Gastroesophageal sphincter (tissue), 4 donors: ENCODE measurements around the gene STK32B. TPM values are rescaled to one million over a fixed set of nuclear protein-coding genes. Genes with fewer than 3 reads are reported as not detected.

Experiments used
- ATAC-seq: fragments of 150-250 bp; one replicate; pipeline ENCODE4 v1.9.1; 2016; ENCODE audit warnings: mild to moderate bottlenecking, moderate library complexity
- H3K27ac ChIP-seq, 4 donors: fragments of 200-600 bp; sonication (generic) in 3 of 4; 1 replicate in 3 of 4; 2 replicates in 1 of 4; pipeline ENCODE4 v1.5.1; 2016 to 2019
- H3K27me3 ChIP-seq: fragments of 200-600 bp; sonication (generic); one replicate; pipeline ENCODE4 v1.5.1; 2019
- H3K36me3 ChIP-seq, 2 donors: fragments of 200-600 bp; sonication (generic); one replicate each; pipeline ENCODE4 v1.5.1; 2019; ENCODE audit warnings: control low read depth in 1 of 2
- H3K4me1 ChIP-seq, 3 donors: fragments of 200-600 bp; sonication (generic); 1 replicate in 2 of 3; 2 replicates in 1 of 3; pipeline ENCODE4 v1.5.1; 2016 to 2019; ENCODE audit warnings: control low read depth in 2 of 3
- H3K4me3 ChIP-seq, 2 donors: fragments of 200-600 bp; sonication (generic); one replicate each; pipeline ENCODE4 v1.5.1; 2019; ENCODE audit warnings: mild to moderate bottlenecking in 1 of 2, moderate library complexity in 1 of 2
- H3K9me3 ChIP-seq, 3 donors: fragments of 200-600 bp; sonication (generic); one replicate each; pipeline ENCODE4 v1.5.1; 2017 to 2019; ENCODE audit warnings: control low read depth in 2 of 3
- CTCF ChIP-seq, 4 experiments: fragments of 200-600 bp in 2 of 4; fragments of 450-650 bp in 2 of 4; sonication (generic) in 1 of 4; IDR thresholded peaks; one replicate each; pipeline ENCODE4 v1.5.1; 2017 to 2019; ENCODE audit warnings: antibody characterized with exemption in 4 of 4, mild to moderate bottlenecking in 2 of 4, moderate library complexity in 2 of 4
- EP300 ChIP-seq: sonication (generic); formaldehyde crosslinking; IDR thresholded peaks from one replicate; pipeline ENCODE4 v1.6.1; 2017; ENCODE audit warnings: antibody characterized with exemption, mild to moderate bottlenecking
- POLR2A ChIP-seq, 2 donors: fragments of 450-650 bp; IDR thresholded peaks; one replicate each; pipeline ENCODE4 v1.6.1; 2017; ENCODE audit warnings: antibody characterized with exemption in 2 of 2, mild to moderate bottlenecking in 2 of 2, moderate library complexity in 1 of 2
- POLR2AphosphoS5 ChIP-seq: sonication (generic); formaldehyde crosslinking; IDR thresholded peaks from one replicate; pipeline ENCODE4 v1.6.1; 2017; ENCODE audit warnings: antibody characterized with exemption
- WGBS, 2 donors: methylation state at CpG; one replicate each; pipeline ENCODE4 v1.1.5; 2018; ENCODE audit warnings: low coverage in 1 of 2; 5-methylcytosine and 5-hydroxymethylcytosine counted together
- total RNA-seq, 4 donors: library from RNA; depleted of rRNA; stranded (reverse); fragments of >200 nt; gene quantifications; one replicate each; pipeline ENCODE4 v1.1.0, GENCODE V29; 2016

The STK32B gene
- total RNA-seq, 4 donors from 2014 or later = 1.9 to 5.3 (median 2.4) TPM

DNA sequence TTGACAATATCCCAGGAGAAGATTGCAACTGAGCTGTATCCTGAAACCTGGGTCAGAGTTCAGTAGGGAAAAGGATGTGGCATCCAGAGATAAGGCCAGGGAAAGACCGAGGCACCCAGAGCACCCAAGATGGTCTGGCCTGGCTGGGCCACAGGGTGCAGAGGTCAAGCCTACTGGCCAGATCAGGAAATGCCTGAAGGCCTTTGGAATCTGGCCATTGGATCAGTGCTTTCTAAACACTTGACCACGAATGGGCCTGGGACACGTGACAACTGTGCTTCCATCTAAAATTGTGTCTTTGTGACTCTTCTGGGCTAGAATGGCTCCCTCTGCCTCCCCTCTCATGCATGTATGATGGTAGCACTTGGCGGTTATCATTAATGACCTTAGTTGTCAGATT lies 340.2 kb downstream of the STK32B start:
- TF ChIP-seq EP300 = no peak
- 80 to 100% methylated on average over 1 to 3 of the region's 4 CpGs for WGBS, 2 donors
- no peaks in the 10 kb centered on the region for H3K4me1 ChIP-seq
- H3K4me3 ChIP-seq = no peak overlapping the region
- no peaks in the 10 kb centered on the region for H3K36me3 ChIP-seq
- no peaks in the 10 kb centered on the region for H3K9me3 ChIP-seq
- no peak for ATAC-seq
- no peaks in the 10 kb centered on the region for H3K27me3 ChIP-seq
- no peak overlapping the region for H3K27ac ChIP-seq

DNA sequence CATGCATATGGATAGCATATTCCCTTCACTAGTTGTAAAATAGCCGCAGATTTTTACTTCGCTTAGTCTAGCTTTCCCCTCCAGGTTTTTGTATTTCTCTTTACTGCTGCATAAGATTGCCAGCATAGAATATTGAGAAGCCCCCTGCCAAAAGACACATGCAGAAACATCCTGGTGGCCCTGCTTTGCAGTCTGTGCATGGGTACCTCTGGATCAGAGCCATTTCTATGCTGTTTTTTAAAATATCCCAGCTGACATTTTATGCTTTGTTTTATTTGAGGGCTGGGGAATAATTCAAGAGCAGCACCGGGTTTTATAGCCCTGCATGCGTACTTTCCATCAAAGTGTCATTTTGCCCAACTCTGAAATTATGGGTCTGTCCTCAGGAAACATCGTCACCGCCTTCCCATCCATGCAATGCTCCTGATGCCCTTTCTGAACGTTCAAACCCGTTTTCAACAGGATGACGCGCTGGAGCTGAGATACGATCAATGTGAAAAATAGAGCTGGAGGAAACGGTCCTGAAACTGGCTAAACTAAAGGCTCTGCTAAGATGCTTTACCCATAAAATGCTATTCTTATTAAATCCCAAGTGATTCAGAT lies 342.7 kb downstream of the STK32B start:
- Histone ChIP-seq H3K27me3 (no peaks in the 10 kb centered on the region), H3K36me3 (no peaks in the 10 kb centered on the region), H3K27ac (no peak overlapping the region), H3K4me1 (no peaks in the 10 kb centered on the region), H3K4me3 (no peak overlapping the region), H3K9me3 (no peaks in the 10 kb centered on the region)
- TF ChIP-seq EP300 = no peak
- TF ChIP-seq POLR2A (IDR thresholded peaks at IDR 0.05) = no peak
- no peak for TF ChIP-seq CTCF (IDR thresholded peaks at IDR 0.05)
- TF ChIP-seq POLR2AphosphoS5 = no peak
- no peak for ATAC-seq
- 81 to 95% methylated on average over 4 to 12 of the region's 12 CpGs for WGBS, 2 donors

DNA sequence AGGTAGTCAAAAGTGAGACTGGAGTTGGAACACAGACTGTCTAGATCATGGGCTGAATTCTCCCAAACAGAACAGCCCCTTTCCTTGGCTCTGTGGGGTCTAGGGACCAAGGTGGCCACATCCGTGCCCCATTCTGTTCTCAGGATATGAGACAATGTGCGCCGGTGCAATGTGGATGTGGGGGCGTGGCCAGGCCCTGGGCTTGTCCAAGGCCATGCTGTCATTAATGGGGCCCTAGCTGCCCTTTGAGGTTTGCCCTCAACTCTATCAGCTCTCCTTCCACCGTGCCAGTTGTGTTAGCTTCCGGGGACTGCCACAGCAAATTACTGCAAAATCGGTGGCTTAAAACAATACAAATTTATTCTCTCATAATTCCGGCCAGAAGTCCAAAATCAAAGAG lies 344.5 kb downstream of the STK32B start:
- Histone ChIP-seq H3K9me3 (no peaks in the 10 kb centered on the region), H3K36me3 (no peaks in the 10 kb centered on the region), H3K27ac (no peak overlapping the region), H3K27me3 (no peaks in the 10 kb centered on the region), H3K4me3 (no peak overlapping the region), H3K4me1 (no peaks in the 10 kb centered on the region)
- TF ChIP-seq CTCF (IDR thresholded peaks at IDR 0.05) = no peak
- no peak for TF ChIP-seq EP300
- no peak for TF ChIP-seq POLR2AphosphoS5
- TF ChIP-seq POLR2A (IDR thresholded peaks at IDR 0.05) = no peak
- WGBS, 2 donors = 90 to 100% methylated on average over 3 to 5 of the region's 8 CpGs
- no peak for ATAC-seq

- no peaks in the 10 kb centered on the region for H3K36me3 ChIP-seq
- no peak for TF ChIP-seq POLR2A (IDR thresholded peaks at IDR 0.05)
- no peak for TF ChIP-seq POLR2AphosphoS5
- no peak for TF ChIP-seq EP300
- TF ChIP-seq CTCF (IDR thresholded peaks at IDR 0.05) = no peak
- no peak overlapping the region for H3K27ac ChIP-seq
- H3K4me1 ChIP-seq = no peaks in the 10 kb centered on the region
- H3K9me3 ChIP-seq = peaks cover 0 to 15% (median 0%) of the 10 kb centered on the region in 3 donors
- no peak for ATAC-seq
- no peaks in the 10 kb centered on the region for H3K27me3 ChIP-seq
- H3K4me3 ChIP-seq = no peak overlapping the region
- WGBS, 2 donors = 48% methylated on average over 3 of the region's 3 CpGs; no CpG with 5 or more reads in 1 of the 2 donors
Measured at GRCh38 chr4:5398056-5398455, 346.8 kb downstream of the STK32B start.

DNA sequence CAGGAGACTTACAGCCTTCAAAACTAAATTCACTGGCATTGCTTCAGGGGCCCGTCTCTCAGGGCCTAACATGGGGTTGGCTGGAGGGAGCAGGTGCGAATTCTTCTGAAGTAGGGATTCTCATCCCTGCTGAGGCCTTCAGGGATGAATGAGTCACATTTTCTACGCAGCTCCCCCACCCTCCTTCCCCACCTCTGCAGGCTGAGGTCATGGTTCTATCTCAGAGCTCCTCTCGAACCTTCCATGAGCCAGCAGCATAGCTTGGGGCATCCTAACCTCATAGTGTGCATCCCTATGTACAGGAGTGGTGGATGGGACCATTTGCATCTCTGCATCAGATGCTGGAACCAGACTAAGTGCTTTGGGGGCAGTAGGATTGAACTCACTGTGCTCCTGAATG lies 347.8 kb downstream of the STK32B start:
- ATAC-seq = no peak
- WGBS, 2 donors = 92% methylated on average over 2 of the region's 4 CpGs; no CpG with 5 or more reads in 1 of the 2 donors
- no peak overlapping the region for H3K4me3 ChIP-seq
- no peaks in the 10 kb centered on the region for H3K27me3 ChIP-seq
- no peaks in the 10 kb centered on the region for H3K36me3 ChIP-seq
- TF ChIP-seq POLR2AphosphoS5 (no peak), POLR2A (IDR thresholded peaks at IDR 0.05) (no peak), EP300 (no peak), CTCF (IDR thresholded peaks at IDR 0.05) (no peak)
- H3K4me1 ChIP-seq = no peaks in the 10 kb centered on the region
- H3K27ac ChIP-seq = no peak overlapping the region
- H3K9me3 ChIP-seq = peaks cover 0 to 15% (median 0%) of the 10 kb centered on the region in 3 donors
